Mesothelial cell of epicardium (in vitro differentiated cells): ENCODE results near the gene ANXA2. TPM values are rescaled to one million over a fixed set of nuclear protein-coding genes. Genes with fewer than 3 reads are reported as not detected.
"Not testable (repeated sequence)": the region's sequence is repeated elsewhere in the genome, so short reads cannot be mapped to it uniquely, and the experiment has no call there.

Experiments
- DNase-seq, 2 experiments: peaks; one replicate each; pipeline ENCODE4 v3.0.0; 2021; ENCODE audit warnings: low spot score in 2 of 2; ENCODE audit not compliant: unreplicated experiment in 2 of 2
- H3K27ac Mint-ChIP-seq: 2 replicates; pipeline ENCODE4 v1.8.0; 2021; ENCODE audit warnings: mixed read lengths
- H3K27me3 Mint-ChIP-seq: 2 replicates; pipeline ENCODE4 v1.8.0; 2021; ENCODE audit warnings: low read depth, mixed read lengths
- H3K36me3 Mint-ChIP-seq: 2 replicates; pipeline ENCODE4 v1.8.0; 2021; ENCODE audit warnings: mixed read lengths
- H3K4me1 Mint-ChIP-seq: 2 replicates; pipeline ENCODE4 v1.8.0; 2021; ENCODE audit warnings: mixed read lengths
- H3K4me3 Mint-ChIP-seq: 2 replicates; pipeline ENCODE4 v1.8.0; 2021; ENCODE audit warnings: mild to moderate bottlenecking, moderate library complexity, mixed read lengths
- H3K9me3 Mint-ChIP-seq: 2 replicates; pipeline ENCODE4 v1.8.0; 2021; ENCODE audit warnings: mixed read lengths
- total RNA-seq: library from RNA; stranded (reverse); gene quantifications from 3 replicates; pipeline ENCODE4 v1.2.1, GENCODE V29; 2021
- TF ChIP-seq, protein P1 (sequence below): fragments of 200-600 bp; sonication (generic); IDR thresholded peaks from one replicate; pipeline ENCODE4 v1.5.0; 2021; ENCODE audit warnings: antibody characterized with exemption; ENCODE audit not compliant: unreplicated experiment

ANXA2 gene
- total RNA-seq, 1 donor from 2014 or later = 1,040 TPM

DNA sequence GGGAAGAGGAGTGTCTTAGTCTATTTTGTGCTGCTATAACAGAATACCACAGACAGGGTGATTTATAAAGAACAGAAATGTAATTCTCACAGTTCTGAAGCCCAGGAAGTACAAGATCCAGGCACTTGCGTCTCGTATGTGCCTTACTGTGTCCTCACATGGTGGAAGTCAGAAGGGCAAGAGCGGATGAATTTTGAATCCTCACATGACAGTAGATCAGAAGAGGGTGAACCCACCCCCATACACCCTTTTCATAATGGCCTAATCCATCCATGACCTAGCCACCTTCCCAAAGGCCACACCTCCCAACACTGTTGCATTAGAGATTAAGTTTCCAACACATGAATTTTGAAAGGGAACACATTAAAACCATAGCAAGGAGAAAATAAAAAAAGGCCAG, 18.7 kb upstream of the ANXA2 start:
- no peak overlapping the region for H3K4me3 Mint-ChIP-seq
- H3K27me3 Mint-ChIP-seq = no peaks in the 10 kb centered on the region
- TF ChIP-seq, protein P1, sequence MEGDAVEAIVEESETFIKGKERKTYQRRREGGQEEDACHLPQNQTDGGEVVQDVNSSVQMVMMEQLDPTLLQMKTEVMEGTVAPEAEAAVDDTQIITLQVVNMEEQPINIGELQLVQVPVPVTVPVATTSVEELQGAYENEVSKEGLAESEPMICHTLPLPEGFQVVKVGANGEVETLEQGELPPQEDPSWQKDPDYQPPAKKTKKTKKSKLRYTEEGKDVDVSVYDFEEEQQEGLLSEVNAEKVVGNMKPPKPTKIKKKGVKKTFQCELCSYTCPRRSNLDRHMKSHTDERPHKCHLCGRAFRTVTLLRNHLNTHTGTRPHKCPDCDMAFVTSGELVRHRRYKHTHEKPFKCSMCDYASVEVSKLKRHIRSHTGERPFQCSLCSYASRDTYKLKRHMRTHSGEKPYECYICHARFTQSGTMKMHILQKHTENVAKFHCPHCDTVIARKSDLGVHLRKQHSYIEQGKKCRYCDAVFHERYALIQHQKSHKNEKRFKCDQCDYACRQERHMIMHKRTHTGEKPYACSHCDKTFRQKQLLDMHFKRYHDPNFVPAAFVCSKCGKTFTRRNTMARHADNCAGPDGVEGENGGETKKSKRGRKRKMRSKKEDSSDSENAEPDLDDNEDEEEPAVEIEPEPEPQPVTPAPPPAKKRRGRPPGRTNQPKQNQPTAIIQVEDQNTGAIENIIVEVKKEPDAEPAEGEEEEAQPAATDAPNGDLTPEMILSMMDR = no peak
- DNase-seq = no peak
- H3K9me3 Mint-ChIP-seq = no peaks in the 10 kb centered on the region
- H3K4me1 Mint-ChIP-seq = peaks cover 42% of the 10 kb centered on the region
- peaks cover 2% of the 10 kb centered on the region for H3K36me3 Mint-ChIP-seq
- H3K27ac Mint-ChIP-seq = no peak overlapping the region

DNA sequence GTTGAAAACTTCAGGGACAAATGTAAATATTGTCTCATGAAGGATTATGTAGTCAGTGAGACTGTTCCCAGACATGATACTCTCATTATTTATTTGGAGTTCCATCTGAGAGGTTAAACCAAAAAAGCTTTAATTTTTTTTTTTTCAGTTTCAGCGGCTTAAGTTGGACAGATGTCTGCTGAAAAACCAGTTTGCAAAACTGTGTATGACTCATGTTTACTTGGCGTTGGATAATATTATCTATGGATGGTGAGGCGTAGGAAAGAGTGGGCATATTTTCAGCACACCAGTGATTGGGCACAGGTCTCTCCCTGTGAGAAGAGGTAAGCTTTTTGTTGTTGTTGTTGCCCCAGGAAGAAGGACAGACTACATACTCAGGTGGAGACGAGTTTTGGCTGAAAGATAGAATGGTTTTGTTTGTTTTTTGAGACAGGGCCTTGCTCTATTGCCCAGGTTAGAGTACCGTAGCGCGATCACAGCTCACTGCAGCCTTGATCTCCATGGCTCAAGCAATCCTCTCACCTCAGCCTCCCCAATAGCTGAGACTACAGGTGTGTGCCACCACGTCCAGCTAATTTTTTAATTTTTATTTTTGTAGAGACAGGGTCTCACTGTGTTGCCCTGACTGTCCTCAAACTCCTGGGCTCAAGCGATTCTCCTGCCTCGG, 16.4 kb upstream of the ANXA2 start:
- H3K4me3 Mint-ChIP-seq = no peak overlapping the region
- peaks cover 2% of the 10 kb centered on the region for H3K36me3 Mint-ChIP-seq
- H3K27ac Mint-ChIP-seq = peak overlapping the region; percentile 96
- H3K27me3 Mint-ChIP-seq = no peaks in the 10 kb centered on the region
- no peaks in the 10 kb centered on the region for H3K9me3 Mint-ChIP-seq
- H3K4me1 Mint-ChIP-seq = peaks cover 20% of the 10 kb centered on the region
- DNase-seq = no peak
- TF ChIP-seq, protein P1 = no peak

DNA sequence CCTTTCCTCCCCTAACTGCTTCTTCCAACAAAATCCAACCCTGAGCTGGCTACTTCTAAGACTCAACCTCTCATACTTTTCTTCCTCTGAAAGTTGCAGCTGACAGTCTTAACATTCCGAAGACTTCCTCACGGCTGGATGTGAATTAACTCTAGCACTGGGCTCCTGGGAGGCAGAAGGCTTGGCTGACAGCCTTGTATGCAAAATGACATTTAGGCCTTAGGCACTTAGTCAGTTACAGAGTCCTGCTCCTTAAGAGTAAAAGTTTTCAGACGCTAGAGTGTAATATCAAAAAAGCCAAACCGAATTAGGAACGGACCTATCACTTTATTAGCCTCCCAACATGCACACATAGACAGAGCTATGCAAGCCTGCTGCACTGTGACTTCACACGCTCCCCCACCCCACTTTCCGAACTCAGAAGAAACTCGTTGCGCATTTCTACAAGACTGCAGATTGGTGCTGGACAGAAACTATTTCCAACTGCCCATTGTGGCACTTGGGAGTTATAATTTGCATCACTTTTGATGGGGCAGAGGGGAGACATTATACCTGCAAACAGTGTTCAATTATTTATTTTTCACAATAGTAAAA, 15.5 kb upstream of the ANXA2 start:
- Mint-ChIP-seq H3K4me3 (no peak overlapping the region), H3K36me3 (peaks cover 2% of the 10 kb centered on the region), H3K27me3 (no peaks in the 10 kb centered on the region), H3K27ac (peak overlapping the region; percentile 96), H3K9me3 (no peaks in the 10 kb centered on the region), H3K4me1 (peaks cover 22% of the 10 kb centered on the region)
- TF ChIP-seq, protein P1 = no peak
- no peak for DNase-seq

DNA sequence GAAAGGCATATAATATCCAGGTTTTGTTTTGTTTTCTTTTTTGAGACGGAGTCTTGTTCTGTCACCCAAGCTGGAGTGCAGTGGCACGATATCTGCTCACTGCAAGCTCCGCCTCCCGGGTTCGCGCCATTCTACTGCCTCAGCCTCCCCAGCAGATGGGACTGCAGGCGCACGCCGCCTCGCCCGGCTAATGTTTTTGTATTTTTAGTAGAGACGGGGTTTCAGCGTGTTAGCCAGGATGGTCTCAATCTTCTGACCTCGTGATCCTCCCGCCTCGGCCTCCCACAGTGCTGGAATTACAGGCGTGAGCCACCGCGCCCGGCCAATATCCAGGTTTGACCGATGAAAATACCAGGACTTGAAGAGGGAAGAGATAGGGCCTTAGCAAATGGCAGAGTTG, 15.0 kb upstream of the ANXA2 start:
- not testable (repeated sequence) for H3K4me3 Mint-ChIP-seq, H3K36me3 Mint-ChIP-seq, H3K27me3 Mint-ChIP-seq, DNase-seq, H3K9me3 Mint-ChIP-seq
- Mint-ChIP-seq H3K27ac (peak overlapping the region; percentile 96), H3K4me1 (peaks cover 20% of the 10 kb centered on the region)

GRCh38 chr15:60411774-60412425, 14.1 kb upstream of the ANXA2 start:
- H3K4me1 Mint-ChIP-seq = peaks cover 28% of the 10 kb centered on the region
- H3K4me3 Mint-ChIP-seq = no peak overlapping the region
- peaks cover 2% of the 10 kb centered on the region for H3K36me3 Mint-ChIP-seq
- H3K9me3 Mint-ChIP-seq = no peaks in the 10 kb centered on the region
- TF ChIP-seq, protein P1 = no peak
- no peaks in the 10 kb centered on the region for H3K27me3 Mint-ChIP-seq
- no peak for DNase-seq
- peak overlapping the region; percentile 39 for H3K27ac Mint-ChIP-seq

GRCh38 chr15:60410350-60410749, 12.6 kb upstream of the ANXA2 start:
- not testable (repeated sequence) for H3K36me3 Mint-ChIP-seq, H3K9me3 Mint-ChIP-seq, H3K4me3 Mint-ChIP-seq, H3K27me3 Mint-ChIP-seq, DNase-seq, H3K27ac Mint-ChIP-seq
- H3K4me1 Mint-ChIP-seq = peaks cover 35% of the 10 kb centered on the region
